ENCODE data around the gene MYO6.

DNA sequence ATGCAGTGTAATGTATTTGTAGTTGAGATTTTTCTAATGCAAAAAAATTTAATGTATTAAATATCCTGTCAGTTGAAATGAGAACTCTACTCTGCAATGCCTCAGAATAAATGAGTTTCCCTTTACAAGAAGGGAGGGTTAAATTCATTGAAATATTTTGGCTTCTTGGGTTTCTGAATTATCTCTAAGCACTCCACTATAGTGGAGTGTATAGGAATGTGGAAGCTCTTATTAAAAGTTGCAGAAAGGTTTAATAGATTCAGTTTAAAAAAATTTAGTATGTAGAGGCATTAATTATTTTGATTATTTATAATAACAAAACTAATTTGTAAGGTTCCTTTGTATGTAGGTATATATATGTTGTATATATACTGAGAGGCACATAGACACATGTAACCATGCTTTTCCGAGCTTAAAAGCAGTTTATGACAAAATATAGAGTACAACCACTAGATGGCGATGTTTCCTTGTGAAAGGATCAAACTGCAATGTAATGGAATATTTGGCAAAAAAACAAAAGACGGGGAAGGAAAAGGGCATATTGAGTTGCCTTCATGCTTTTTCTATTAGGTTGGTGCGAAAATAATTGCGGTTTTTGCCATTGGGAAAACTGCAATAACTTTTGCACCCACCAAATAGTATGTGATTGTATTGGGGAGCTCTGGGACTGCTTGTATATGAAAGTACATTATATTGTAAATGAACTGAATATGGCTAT, 144.2 kb downstream of the MYO6 start:
- TF ChIP-seq EZH2phosphoT487 (IDR thresholded peaks at IDR 0.05; ENCODE audit: insufficient read depth, low read depth), result no peak
- TF ChIP-seq EZH2 (IDR thresholded peaks at IDR 0.05; ENCODE audit: insufficient read depth, poor library complexity, severe bottlenecking), result no peak
